Cardiac septum (tissue), 1 donor: Measurements from ENCODE around the gene ZNF605. TPM values are rescaled to one million over a fixed set of nuclear protein-coding genes. Genes with fewer than 3 reads are reported as not detected.
A peak's percentile ranks its signal among the peaks of the same experiment; 100 is the strongest.
"Not testable (repeated sequence)": the region's sequence is repeated elsewhere in the genome, so short reads cannot be mapped to it uniquely, and the experiment has no call there.

Source experiments
- DNase-seq: peaks from one replicate; pipeline ENCODE4 v3.0.0-alpha.2; 2020; ENCODE audit warnings: low spot score
- intact Hi-C: fragments of 100-400 bp; cut with DNase I; formaldehyde crosslinking; loops from one replicate; pipeline ENCODE4 v1.14.0; 2022
- long read RNA-seq: library from polyadenylated mRNA; unstranded; transcript quantifications from one replicate; pipeline ENCODE4 v2.0.0, GENCODE V29; 2021
- total RNA-seq: library from RNA; stranded (reverse); fragmentation: NEBNext Ultra II Directional; extraction: Animal tissue kit (Norgen Biotek cat#: 25700); gene quantifications from one replicate; pipeline ENCODE4 v1.2.1, GENCODE V29; 2021
- donor health status: DM: no; HTN: no; CAD: no.

The ZNF605 gene
- total RNA-seq, result 12.6 TPM
- long read RNA-seq, partial matches to known transcripts, result 0 of 8 reads
- long read RNA-seq, other reads (novel, unspliced or antisense), result 7 of 8 reads

DNA sequence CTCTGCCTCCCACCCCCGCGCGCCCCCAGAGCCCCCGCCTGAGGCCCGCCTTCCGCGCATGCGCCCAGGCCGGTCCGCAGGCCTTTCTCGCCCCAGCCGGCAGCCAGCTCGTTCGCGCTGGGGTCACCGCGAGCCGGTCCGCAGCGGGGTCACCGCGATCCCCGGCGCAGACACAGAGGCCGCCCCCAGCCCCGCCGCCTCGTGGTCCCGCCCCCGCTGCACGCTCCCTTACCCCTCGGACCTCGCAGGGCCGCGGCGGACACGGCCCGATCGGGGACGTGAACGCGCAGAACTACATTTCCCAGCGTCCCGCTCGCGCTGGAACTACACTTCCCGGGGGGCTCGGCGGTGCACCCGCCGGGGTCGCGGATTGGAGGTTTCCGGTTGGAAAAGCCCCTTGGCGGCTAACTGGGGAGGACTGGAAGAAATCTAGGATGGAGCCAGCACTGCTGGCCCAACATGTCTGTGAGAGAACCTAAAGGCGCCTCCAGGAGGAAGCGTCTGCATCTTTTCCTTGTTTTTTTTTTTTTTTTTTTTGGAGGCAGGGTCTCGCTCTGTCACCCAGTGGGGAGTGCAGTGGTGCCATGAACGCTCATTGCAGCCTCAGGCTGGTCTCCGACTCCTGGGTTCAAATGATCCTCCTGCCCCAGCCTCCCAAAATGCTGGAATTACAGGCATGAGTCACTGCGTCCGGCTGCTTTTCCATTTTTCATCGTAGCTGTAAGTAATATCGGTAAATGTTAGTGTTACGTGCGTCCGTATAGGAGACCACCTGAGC lies at the start of gene ZNF605:
ZNF605 (minus strand) TSS at position 296 of the 778 bp plus-strand sequence. CDS start 10,671 bp downstream, outside the sequence.
- intact Hi-C loops, result loop anchor here (1.0 to 5.0 kb wide), 3 partner anchors 30 to 176 kb away; partner anchors contain the start of genes ZNF10, ZNF140, ZNF26 and ZNF891
- DNase-seq, result peak; percentile 94

DNA sequence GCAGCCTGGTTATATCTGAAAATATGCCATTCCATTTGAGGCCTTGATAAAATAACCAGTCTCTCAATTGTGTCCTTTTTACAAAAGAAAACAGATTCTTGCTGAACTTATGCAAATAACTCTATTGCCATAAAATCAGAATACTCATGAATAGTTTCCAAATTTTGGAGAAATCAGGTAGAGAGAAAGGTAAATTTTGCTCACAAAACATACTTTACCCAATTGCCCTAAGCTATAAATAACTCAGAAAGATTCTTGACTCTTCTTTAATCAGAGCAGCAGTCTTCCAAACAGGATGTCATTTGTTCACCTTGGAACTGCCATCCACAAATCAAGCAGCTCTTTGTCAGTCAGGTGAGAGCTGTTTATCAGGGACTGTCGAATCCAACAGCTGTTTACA lies 42.6 kb upstream of the ZNF605 start:
- no peak for DNase-seq
- intact Hi-C loops, result no loop called here

DNA sequence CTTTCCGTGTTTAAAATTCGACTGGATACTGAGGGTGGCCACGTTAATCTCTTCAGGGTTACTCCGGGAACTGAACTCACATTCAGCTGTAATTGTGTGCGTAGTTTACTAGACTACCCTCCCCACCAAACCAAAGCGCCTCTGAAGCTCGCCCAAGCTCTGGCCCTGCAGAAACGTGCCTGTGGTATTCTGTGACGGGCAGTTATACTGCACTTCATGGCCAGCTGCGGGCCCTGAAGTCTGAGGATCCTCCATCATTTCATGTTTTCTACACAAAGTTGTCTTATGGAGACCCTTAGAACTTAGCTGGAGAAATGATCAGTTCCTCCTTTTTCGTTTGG lies 30.7 kb upstream of the ZNF605 start:
- intact Hi-C loops, result loop anchor here (1.0 kb wide), 3 partner anchors 31 to 93 kb away; partner anchors contain the start of genes ZNF140, ZNF605 and ZNF84
- no peak for DNase-seq

DNA sequence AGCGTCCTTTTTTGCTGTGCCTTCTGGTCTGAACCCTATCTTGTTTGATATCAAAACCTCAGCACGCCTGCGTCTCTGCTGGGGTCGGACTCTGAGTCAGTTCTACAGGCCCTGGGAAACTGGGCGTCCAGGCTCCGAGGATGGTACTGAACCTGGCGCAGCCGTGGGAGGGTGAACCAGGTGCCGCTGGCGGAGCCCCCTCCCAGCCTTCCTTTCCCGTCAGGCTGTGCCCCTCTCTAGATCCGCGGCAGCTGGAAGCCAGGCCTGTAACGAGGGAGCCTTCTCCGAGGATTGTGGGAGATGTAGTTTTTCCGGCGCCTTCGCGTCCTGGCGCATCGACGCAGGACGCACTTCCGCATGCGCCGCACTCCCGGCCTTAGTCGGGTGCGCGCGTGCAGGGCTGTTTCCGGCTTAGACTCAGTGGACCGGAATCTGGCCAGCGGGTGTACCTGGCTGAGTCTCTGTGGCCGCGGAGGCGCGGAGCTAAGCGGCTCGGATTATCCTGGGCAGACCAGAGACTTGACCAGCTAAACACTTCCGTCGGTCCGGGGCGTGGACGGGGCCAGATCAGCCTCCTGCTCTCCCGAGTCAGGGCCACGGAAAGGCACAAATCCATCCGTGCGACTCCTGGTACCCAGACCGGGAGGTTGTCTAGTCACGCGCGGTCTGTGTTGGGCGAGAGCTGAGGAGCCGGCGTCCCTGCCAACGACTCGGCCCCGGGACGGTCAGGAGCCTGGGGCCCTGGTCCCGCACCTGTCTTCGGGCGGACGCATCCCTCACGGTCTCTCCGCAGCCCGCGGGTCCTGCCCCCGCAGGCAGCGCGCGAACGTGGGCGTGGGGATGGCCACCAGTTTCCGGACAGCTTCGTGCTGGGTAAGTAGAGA lies 30.1 kb upstream of the ZNF605 start, which contains the start of gene ZNF26:
ZNF26 (plus strand) TSS at position 367 of the 884 bp plus-strand sequence; CDS start at position 841, 474 bp downstream.
- DNase-seq, result peak; percentile 94
- intact Hi-C loops, result loop anchor here (1.0 kb wide), 3 partner anchors 30 to 94 kb away; partner anchors contain the start of genes ZNF140, ZNF605 and ZNF84

DNA sequence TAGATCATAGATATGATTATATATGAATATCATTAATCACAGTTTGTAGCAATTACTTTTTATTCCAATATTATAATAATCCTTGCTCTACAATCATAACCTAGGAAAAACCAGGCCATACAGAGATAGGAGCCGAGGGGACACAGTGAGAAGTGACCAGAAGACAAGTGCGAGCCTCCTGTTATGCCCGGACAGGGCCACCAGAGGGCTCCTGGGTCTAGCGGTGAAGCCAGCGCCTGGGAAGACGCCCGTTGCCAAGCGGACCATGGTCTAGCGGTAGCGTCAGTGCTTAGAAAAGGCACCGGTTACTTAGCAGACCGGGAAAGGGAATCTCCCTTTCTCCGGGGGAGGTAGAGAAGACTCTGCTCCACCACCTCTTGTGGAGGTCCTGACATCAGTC lies 20.8 kb upstream of the ZNF605 start:
- intact Hi-C loops, DNase-seq: not testable (repeated sequence)

DNA sequence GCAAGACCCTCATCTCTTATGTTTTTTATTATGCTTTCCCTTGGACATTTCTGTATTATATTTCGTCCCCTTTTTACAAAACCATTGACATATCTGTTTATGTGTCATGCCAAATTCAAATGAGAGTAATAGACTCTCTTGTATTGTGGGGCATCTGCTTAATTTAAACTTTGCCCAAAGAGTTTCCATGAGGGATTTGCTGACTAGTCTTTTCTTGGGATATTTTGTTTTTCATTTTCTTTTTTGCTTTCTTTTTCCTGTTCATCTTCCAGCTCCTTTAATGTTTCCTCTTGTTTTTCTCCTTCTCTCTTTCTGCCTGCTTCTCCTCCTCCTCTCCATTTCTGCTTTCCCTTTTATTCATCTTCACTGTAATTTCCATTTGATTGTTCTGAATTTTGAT lies 16.3 kb upstream of the ZNF605 start:
- DNase-seq, result no peak
- intact Hi-C loops, result no loop called here

DNA sequence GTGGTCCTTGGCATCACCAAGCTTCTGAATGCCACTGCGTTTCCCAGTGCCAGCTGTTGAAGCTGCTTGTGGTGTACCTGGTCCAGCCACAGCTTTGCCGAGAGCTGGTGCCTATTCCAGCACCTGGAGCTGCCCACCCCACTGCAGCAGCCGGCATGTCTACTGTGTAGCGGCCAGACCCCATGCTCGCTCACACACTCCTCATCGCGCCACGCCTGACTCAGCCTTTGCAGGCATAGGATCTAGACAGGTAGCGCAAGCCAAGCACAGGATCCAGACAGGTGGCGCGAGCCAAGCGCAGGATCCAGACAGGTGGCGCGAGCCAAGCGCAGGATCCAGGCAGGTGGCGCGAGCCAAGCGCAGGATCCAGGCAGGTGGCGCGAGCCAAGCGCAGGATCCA lies 11.6 kb upstream of the ZNF605 start:
- intact Hi-C loops, result no loop called here
- no peak for DNase-seq

DNA sequence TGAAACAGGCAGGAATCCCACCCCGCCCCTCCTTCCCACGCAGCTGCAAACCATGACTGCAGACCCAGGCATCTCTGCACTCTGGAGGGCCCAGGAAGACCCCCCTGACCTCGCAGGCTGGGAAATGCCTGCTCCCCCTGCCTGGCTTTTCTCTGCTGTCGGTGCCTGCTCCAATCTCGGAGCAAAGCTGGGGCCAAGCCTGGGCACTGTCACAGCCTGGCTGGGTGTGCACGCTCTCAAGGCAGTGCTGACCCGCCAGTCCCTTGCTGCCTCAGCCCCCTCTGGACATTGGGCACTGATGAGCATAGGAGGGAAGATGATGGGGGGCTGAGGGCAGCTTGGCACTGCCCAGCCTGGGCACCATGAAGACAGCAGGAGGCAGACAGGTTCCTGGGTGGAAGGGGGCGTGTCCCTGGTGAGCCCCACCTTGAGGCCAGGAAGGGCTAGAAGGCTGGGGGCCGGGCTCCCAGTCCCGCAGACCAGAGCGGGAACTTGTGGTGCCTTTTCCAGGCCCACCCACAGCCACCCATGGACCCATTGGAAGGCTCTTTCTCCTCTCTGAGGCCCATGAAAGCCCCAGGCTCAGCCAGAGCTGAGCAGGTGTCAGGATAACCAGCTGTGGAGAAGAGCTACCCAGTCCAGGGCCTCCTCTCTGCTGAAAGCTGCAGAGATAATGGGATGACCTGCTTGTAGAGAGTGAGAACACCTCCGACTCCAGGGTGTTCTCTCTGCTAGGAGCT lies 10.7 kb upstream of the ZNF605 start:
- intact Hi-C loops, result no loop called here
- no peak for DNase-seq

DNA sequence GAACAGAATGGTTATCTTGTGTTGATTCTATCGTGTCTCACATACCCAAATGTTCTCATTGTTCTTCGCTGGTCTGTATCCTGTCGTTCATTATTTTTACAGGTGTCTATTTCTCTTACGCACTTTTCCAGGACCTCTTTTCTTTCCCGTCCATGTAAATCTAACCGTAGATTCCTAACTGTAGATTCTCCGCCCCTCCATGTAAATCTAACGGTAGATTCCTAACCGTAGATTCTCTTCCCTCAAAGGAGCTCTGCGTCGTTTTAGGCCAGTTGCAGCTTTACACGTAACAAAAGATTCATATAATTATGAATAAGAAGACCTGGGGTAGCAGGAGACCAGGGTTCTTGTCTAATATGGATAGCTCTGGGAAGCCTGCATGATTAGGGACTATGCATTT lies 9.7 kb upstream of the ZNF605 start:
- intact Hi-C loops, result no loop called here
- DNase-seq, result no peak

DNA sequence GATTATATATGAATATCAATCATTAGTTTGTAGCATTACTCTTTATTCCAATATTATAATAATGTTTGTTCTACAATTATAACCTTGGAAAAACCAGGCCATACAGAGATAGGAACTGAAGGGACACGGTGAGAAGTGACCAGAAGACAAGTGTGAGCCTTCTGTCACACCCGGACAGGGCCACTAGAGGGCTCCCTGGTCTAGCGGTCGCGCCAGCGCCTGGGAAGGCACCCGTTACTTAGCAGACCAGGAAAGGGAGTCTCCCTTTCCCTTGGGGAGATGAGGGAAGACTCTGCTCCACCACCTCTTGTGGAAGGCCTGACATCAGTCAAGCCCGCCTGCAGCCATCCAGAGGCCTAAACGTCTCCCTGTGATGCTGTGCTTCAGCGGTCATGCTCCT lies 7.8 kb upstream of the ZNF605 start:
- intact Hi-C loops, DNase-seq: not testable (repeated sequence)

DNA sequence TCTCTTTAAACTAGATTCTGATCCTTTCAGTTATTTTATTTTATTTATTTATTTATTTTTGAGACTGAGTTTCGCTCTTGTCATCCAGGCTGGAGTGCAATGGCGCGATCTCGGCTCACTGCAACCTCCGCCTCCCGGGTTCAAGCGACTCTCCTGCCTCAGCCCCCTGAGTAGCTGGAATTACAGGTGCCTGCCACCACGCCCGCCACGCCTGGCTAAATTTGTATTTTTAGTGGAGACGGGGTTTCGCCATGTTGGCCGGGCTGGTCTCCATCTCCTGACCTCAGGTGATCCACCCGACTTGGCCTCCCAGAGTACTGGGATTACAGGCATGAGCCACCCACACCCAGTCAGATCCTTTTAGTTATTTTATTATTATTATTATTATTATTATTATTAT lies 5.7 kb upstream of the ZNF605 start:
- intact Hi-C loops, DNase-seq: not testable (repeated sequence)

DNA sequence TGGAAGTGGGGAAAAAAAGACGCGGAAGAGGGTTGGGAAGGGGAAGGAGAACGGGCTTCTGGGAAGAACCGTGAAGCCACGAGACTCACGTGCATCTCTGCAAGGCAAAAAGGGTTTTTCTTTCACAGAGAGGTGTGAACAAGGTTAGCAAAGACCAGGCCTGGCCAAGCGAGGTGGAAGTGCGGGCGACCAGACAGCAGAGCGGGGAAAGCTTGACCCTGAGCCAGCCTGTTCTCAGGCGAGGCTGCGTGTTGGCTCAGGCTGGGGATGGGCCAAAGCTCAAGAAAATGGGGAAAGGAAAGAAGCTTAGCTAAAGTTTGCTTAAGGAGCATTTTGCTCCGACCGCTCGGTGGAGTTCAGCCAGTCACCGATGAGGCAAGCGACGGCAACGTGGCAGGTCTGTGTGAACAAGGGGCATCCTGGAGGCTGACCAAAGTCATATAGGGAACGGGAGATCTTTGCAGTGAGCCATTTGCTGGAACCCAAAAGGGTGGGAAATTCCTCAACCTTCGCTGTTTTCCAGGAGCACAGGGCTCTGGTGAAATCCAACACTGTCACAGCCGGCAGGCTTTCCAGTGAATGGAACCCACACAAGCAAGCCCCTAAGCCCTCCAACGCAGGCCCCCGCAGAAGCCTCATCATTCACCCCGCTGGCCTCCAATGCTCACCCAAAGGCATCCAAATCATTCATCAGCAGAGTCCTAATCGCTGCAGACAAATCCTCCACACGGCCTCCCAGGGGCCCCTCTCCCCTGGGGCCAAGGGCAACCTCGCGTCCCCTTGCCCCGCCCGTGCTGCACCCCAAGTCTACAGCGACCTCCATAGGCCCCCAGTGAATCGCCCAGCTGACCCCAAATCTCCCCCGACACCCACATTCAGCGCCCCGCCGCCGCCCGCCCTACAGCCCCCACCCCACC lies 754 bp downstream of the ZNF605 start:
- no peak for DNase-seq
- intact Hi-C loops, result loop anchor here (1.0 to 5.0 kb wide), 3 partner anchors 31 to 177 kb away; partner anchors contain the start of genes ZNF10, ZNF140, ZNF26 and ZNF891

DNA sequence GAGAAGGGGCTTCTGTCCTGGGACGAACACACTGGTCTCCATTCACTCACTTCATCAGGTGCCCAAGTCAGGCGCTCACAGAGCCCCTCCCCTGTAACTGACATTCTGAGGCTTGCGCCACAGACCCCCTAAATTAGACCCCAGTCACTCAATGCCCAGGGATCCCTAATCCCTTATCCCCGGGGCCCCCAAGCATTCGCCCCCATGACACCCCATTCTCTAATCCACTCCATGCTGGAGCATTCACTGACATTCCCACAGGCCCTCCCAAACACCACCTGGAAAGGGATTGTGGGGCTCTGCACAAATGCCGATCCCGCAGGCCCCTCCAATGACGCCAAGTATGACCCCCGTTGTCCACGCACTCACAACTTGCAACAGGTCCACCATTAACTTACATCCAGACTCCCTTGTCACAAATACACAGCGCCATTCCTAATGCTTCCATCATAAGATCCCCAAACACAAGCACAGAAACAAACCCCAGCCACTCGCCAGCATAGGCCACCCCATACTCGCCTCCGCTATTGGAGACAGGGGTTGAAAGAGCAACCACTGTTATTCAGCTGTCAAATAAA lies 1.5 kb downstream of the ZNF605 start:
- intact Hi-C loops, result loop anchor here (5.0 kb wide), 1 partner anchor 178 kb away; the partner anchor contains the start of genes ZNF10 and ZNF891
- DNase-seq, result no peak

DNA sequence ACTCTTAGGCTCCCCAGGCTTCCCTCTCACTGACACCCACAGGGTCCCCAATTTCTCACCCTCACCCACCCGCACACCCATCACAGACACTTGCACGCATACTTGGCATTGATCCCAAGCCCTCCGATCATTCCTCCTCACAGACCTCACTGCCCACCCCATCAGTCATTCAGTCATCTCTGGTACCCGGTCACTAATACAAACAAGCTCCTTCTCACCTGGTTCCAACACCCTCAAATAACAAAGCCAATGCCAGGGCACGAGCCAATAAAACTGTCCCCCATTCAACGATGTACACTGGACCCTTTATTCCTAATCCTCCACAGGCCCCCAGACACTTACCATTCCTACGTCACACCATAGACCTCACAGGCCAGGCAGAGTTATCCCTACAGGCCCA lies 2.3 kb downstream of the ZNF605 start:
- DNase-seq, result no peak
- intact Hi-C loops, result no loop called here

DNA sequence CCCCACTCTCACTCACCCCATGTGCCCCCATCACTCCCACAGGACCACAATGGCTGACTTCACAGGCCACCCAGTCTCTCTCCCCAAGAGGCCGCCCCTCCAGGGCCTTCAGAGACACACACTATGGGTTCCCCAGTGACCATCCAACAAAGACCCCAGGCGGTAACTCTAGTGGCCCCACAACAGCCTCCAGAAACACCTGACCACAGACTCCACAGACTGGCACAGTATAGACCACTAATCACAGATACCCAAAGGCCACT lies 3.0 kb downstream of the ZNF605 start:
- DNase-seq, result no peak
- intact Hi-C loops, result no loop called here

DNA sequence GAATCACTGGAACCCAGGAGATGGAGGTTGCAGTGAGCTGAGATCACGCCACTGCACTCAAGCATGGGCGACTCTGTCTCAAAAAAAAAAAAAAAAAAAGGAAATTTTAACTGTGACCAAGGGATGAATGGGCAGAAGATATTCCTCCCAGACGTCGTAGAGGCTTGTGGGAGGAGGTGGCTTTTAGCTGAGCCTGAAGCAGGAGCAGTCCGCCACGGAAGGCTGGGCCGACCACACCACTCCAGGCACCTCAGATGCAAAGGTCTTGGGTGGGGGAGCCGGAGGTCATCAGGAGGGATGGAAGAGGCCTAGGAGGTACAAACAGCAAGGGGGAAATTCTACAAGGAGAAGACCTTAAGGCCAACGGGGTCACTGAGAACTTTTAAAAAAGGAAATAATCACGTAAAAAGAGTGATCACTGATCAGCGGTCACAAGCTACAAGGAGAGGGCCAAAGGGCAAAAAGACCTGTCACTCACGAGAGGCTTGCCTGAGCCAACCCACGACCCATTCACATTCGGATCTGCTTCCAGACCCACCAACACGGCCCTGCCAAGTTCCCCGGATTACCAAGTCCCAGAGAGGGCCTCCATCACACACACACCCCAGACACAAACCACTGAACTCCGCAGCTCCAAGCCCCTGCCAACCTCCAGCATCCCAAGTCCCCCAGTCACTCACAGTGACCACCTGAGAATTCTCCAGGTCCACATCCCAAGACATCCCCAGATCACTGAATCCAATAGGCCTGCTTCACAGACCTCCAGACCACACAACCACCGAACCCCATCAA lies 3.5 kb downstream of the ZNF605 start:
- intact Hi-C loops, result no loop called here
- no peak for DNase-seq

DNA sequence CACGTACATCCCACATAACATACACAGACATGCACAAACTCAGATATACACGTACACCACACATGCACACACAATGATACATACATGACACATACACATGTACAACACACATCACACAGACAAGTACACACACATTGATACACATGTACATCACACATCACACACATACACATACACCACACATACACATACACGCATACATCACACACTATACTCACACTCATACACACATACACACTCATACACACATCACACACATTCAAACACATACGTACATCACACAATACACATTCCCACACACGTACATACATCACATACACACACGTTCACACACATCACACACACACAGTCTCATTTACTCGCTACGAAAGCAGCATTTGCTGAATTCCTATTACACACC lies 4.5 kb downstream of the ZNF605 start:
- DNase-seq, result no peak
- intact Hi-C loops, result no loop called here
